Transverse colon (tissue), 4 donors: ENCODE results near the gene GRM8.

Source experiments
- CTCF ChIP-seq, 5 experiments: fragments of 200-600 bp in 3 of 5; fragments of 450-650 bp in 2 of 5; sonication (generic) in 3 of 5; IDR thresholded peaks; 1 replicate in 2 of 5; 2 replicates in 3 of 5; pipeline ENCODE4 v1.5.1; 2016 to 2017; ENCODE audit warnings: antibody characterized with exemption in 5 of 5, inconsistent platforms in 3 of 5, mild to moderate bottlenecking in 2 of 5, moderate library complexity in 1 of 5
- POLR2A ChIP-seq: fragments of 450-650 bp; IDR thresholded peaks from one replicate; pipeline ENCODE4 v1.6.1; 2016; ENCODE audit warnings: antibody characterized with exemption, mild to moderate bottlenecking, moderate library complexity
- POLR2AphosphoS5 ChIP-seq, 3 donors: sonication (generic); formaldehyde crosslinking; IDR thresholded peaks; one replicate each; pipeline ENCODE4 v1.6.1; 2016; ENCODE audit warnings: antibody characterized with exemption in 3 of 3

- TF ChIP-seq CTCF (IDR thresholded peaks at IDR 0.05), result no peak
- no peak for TF ChIP-seq POLR2A
- TF ChIP-seq POLR2AphosphoS5 (IDR thresholded peaks at IDR 0.05), result no peak
Measured at GRCh38 chr7:126819197-126819484, 433.6 kb downstream of the GRM8 start.
